ENCODE data around the gene IPMK. TPM values are rescaled to one million over a fixed set of nuclear protein-coding genes. Genes with fewer than 3 reads are reported as not detected.

The IPMK gene
- total RNA-seq, 2 experiments from 2014 or later = 10.1 to 10.3 TPM

- H3K4me1 Mint-ChIP-seq = peaks cover 11% of the 10 kb centered on the region
- H3K36me3 Mint-ChIP-seq = peaks cover 30% of the 10 kb centered on the region
- no peak overlapping the region for H3K4me3 Mint-ChIP-seq
- DNase-seq = no peak
- no peaks in the 10 kb centered on the region for H3K27me3 Mint-ChIP-seq
- H3K9me3 Mint-ChIP-seq = peaks cover 2% of the 10 kb centered on the region
- no peak overlapping the region for H3K27ac Mint-ChIP-seq
Observed at GRCh38 chr10:58217612-58218011, 50.1 kb downstream of the IPMK start.

GRCh38 chr10:58212622-58213021 lies 55.1 kb downstream of the IPMK start:
- Mint-ChIP-seq H3K9me3 (peaks cover 2% of the 10 kb centered on the region), H3K27ac (no peak overlapping the region), H3K27me3 (no peaks in the 10 kb centered on the region), H3K36me3 (peaks cover 53% of the 10 kb centered on the region), H3K4me1 (peaks cover 22% of the 10 kb centered on the region), H3K4me3 (no peak overlapping the region)
- no peak for DNase-seq

DNA sequence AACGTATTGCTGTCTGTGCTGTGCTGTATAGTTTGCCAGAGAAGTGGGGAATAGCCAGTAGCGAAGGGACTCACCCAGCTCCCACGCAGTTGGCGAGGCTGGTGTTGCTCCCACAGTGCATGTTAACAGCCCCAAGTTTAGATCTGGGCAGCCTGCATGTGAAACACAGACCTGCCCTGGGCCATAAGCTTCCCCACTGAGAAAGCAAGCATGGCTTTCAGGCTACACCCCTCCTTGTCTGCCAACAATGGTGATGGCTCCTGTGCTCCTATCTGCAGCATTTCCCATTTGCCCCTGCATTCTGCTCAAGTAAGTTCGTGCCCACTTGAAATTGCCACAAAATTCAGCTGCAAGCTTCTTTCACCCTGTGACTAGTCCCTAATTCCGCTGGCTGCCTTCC lies 57.5 kb downstream of the IPMK start:
- Mint-ChIP-seq H3K9me3 (peaks cover 2% of the 10 kb centered on the region), H3K36me3 (peaks cover 58% of the 10 kb centered on the region), H3K4me3 (no peak overlapping the region), H3K4me1 (peaks cover 22% of the 10 kb centered on the region), H3K27me3 (no peaks in the 10 kb centered on the region), H3K27ac (no peak overlapping the region)
- no peak for DNase-seq

GRCh38 chr10:58209669-58210068 lies 58.0 kb downstream of the IPMK start:
- H3K27ac Mint-ChIP-seq = no peak overlapping the region
- no peaks in the 10 kb centered on the region for H3K27me3 Mint-ChIP-seq
- no peak for DNase-seq
- peaks cover 2% of the 10 kb centered on the region for H3K9me3 Mint-ChIP-seq
- H3K36me3 Mint-ChIP-seq = peaks cover 55% of the 10 kb centered on the region
- H3K4me3 Mint-ChIP-seq = no peak overlapping the region
- peaks cover 18% of the 10 kb centered on the region for H3K4me1 Mint-ChIP-seq

DNA sequence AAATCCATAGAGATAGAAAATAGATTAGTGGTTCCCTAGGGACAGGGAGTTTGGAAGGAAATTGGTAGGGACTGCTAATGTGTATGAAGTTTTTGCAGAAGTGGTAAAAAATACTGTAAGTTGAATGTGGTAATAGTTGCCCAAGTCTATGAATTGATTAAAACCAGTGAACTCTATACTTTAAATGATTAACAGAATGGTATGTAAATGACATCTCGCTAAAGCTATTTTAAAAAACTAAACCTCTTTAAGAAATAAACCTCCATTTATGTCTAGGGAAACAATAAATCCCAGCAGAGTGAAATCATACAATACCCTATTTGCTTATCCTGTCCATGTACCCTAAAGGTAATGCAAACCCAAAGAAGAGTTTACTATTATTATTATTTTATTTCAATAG lies 61.4 kb downstream of the IPMK start:
- Mint-ChIP-seq H3K27me3 (no peaks in the 10 kb centered on the region), H3K9me3 (no peaks in the 10 kb centered on the region), H3K36me3 (peaks cover 36% of the 10 kb centered on the region), H3K4me1 (peaks cover 9% of the 10 kb centered on the region), H3K27ac (no peak overlapping the region), H3K4me3 (no peak overlapping the region)
- DNase-seq = no peak

DNA sequence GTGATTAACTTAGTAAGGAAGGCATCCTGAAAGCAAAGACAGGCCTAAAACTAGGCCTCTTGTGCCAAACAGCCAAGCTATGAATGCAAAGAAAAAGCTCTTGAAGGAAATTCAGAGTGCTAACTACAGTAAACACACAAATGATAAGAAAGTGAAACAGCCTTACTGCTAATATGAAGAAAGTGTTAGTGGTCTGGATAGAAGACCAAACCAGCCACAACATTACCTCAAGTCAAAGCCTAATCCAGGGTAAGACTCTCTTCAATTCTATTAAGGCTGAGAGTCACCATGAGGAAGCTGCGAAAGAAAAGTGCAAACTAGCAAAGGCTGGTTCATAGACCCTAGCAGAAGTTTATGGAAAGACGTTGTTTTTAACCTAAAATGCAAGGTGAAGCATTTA lies 66.0 kb downstream of the IPMK start:
- Mint-ChIP-seq H3K36me3 (peaks cover 8% of the 10 kb centered on the region), H3K27ac (no peak overlapping the region), H3K27me3 (no peaks in the 10 kb centered on the region), H3K4me3 (no peak overlapping the region), H3K9me3 (no peaks in the 10 kb centered on the region), H3K4me1 (peaks cover 6% of the 10 kb centered on the region)
- no peak for DNase-seq

DNA sequence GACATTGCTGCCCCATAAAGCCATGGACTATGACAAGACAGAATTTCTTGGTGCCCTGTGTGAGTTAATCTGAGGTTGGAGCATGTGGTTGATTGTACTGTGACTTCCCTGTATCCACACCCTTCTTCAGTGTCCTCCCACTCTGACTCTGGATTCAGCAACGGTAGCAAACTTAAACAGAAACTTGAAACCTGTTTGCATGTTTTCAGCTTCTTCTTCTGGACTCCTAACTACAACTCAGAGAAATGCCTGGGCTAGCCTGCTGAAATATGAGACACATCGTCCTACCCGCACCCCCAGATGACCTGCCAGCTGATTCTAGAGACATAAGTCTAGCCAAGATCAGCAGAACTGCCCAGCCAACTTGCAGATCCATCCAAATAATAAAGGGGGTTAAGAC lies 78.4 kb downstream of the IPMK start:
- DNase-seq = no peak
- peaks cover 9% of the 10 kb centered on the region for H3K27me3 Mint-ChIP-seq
- H3K36me3 Mint-ChIP-seq = no peaks in the 10 kb centered on the region
- H3K9me3 Mint-ChIP-seq = no peaks in the 10 kb centered on the region
- H3K4me3 Mint-ChIP-seq = no peak overlapping the region
- no peak overlapping the region for H3K27ac Mint-ChIP-seq
- H3K4me1 Mint-ChIP-seq = no peaks in the 10 kb centered on the region

- H3K36me3 Mint-ChIP-seq = no peaks in the 10 kb centered on the region
- no peak overlapping the region for H3K4me3 Mint-ChIP-seq
- H3K4me1 Mint-ChIP-seq = no peaks in the 10 kb centered on the region
- DNase-seq = no peak
- peaks cover 17% of the 10 kb centered on the region for H3K27me3 Mint-ChIP-seq
- H3K27ac Mint-ChIP-seq = no peak overlapping the region
- H3K9me3 Mint-ChIP-seq = no peaks in the 10 kb centered on the region
Observed at GRCh38 chr10:58184120-58184670, 83.5 kb downstream of the IPMK start.

DNA sequence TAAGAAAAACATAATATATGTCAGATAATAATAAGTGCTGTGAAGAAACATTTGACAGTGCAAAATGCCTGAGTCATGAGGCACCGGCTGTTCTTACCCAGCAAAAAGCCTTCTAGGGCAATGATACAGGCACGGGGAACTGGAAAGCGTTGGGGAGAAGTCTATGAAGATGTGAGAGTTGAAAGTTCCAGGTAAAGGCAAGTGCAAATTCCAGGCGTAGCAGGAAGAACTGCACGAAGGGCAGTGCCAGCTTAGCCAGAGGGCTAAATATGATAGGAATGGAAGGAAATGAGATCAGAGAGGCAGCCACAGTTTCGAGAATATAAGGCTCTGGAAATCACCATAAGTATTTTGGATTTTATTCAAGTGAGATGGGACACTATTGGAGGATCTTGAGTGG lies 87.0 kb downstream of the IPMK start:
- H3K27ac Mint-ChIP-seq = no peak overlapping the region
- no peak overlapping the region for H3K4me3 Mint-ChIP-seq
- no peak for DNase-seq
- no peaks in the 10 kb centered on the region for H3K4me1 Mint-ChIP-seq
- no peaks in the 10 kb centered on the region for H3K9me3 Mint-ChIP-seq
- no peaks in the 10 kb centered on the region for H3K36me3 Mint-ChIP-seq
- peaks cover 14% of the 10 kb centered on the region for H3K27me3 Mint-ChIP-seq

GRCh38 chr10:58179238-58179637 lies 88.5 kb downstream of the IPMK start:
- Mint-ChIP-seq H3K4me1 (no peaks in the 10 kb centered on the region), H3K36me3 (no peaks in the 10 kb centered on the region), H3K4me3 (no peak overlapping the region), H3K27ac (no peak overlapping the region), H3K27me3 (peaks cover 11% of the 10 kb centered on the region), H3K9me3 (no peaks in the 10 kb centered on the region)
- no peak for DNase-seq

GRCh38 chr10:58178811-58179210 lies 88.9 kb downstream of the IPMK start:
- no peaks in the 10 kb centered on the region for H3K36me3 Mint-ChIP-seq
- H3K27me3 Mint-ChIP-seq = peaks cover 7% of the 10 kb centered on the region
- no peak for DNase-seq
- no peaks in the 10 kb centered on the region for H3K4me1 Mint-ChIP-seq
- H3K4me3 Mint-ChIP-seq = no peak overlapping the region
- no peaks in the 10 kb centered on the region for H3K9me3 Mint-ChIP-seq
- H3K27ac Mint-ChIP-seq = no peak overlapping the region

GRCh38 chr10:58177362-58177947 lies 90.2 kb downstream of the IPMK start:
- Mint-ChIP-seq H3K27me3 (peaks cover 7% of the 10 kb centered on the region), H3K4me3 (no peak overlapping the region), H3K9me3 (peaks cover 2% of the 10 kb centered on the region), H3K36me3 (no peaks in the 10 kb centered on the region), H3K4me1 (no peaks in the 10 kb centered on the region), H3K27ac (no peak overlapping the region)
- DNase-seq = no peak

GRCh38 chr10:58175990-58176900 lies 91.4 kb downstream of the IPMK start:
- Mint-ChIP-seq H3K27ac (no peak overlapping the region), H3K9me3 (peaks cover 2% of the 10 kb centered on the region), H3K27me3 (peaks cover 7% of the 10 kb centered on the region), H3K4me3 (no peak overlapping the region), H3K4me1 (no peaks in the 10 kb centered on the region), H3K36me3 (no peaks in the 10 kb centered on the region)
- no peak for DNase-seq

DNA sequence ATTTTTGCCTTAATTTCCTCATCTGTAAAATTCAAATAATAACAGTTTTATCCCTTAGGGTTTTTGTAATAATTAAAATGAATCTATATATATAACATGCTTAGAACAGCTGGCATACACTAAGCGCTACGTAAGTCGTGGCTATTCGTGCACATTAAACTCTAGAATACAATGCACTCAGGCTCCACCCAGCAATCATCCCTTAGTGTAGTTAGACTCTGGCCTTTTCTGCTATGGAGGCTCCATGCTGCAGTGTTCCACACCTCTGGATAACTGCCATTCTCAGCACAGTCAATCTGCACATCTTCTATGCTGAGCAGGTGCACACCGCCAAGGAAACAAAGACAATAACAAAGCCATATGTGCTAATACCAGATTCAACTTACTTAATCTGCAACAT lies 92.9 kb downstream of the IPMK start:
- no peak overlapping the region for H3K27ac Mint-ChIP-seq
- no peaks in the 10 kb centered on the region for H3K4me1 Mint-ChIP-seq
- peaks cover 6% of the 10 kb centered on the region for H3K27me3 Mint-ChIP-seq
- H3K9me3 Mint-ChIP-seq = peaks cover 2% of the 10 kb centered on the region
- no peak overlapping the region for H3K4me3 Mint-ChIP-seq
- no peaks in the 10 kb centered on the region for H3K36me3 Mint-ChIP-seq
- no peak for DNase-seq

DNA sequence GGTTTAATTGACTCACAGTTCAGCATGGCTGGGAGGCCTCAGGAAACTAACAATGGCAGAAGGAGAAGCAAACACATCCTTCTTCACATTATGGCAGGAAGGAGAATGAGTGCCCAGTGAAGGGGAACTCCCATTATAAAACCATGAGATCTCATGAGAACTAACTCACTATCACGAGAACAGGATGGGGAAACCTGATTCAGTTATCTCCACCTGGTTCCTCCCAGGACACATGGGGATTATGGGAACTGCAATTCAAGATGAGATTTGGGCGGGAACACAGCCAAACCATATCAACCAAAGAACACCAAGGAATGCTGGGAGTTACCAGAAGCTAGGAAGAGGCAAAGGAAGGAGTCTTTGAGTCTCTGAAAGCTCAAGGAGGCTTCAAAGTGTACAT lies 94.3 kb downstream of the IPMK start:
- Mint-ChIP-seq H3K27me3 (peaks cover 13% of the 10 kb centered on the region), H3K36me3 (no peaks in the 10 kb centered on the region), H3K4me1 (no peaks in the 10 kb centered on the region), H3K4me3 (no peak overlapping the region), H3K9me3 (peaks cover 2% of the 10 kb centered on the region), H3K27ac (no peak overlapping the region)
- DNase-seq = no peak

DNA sequence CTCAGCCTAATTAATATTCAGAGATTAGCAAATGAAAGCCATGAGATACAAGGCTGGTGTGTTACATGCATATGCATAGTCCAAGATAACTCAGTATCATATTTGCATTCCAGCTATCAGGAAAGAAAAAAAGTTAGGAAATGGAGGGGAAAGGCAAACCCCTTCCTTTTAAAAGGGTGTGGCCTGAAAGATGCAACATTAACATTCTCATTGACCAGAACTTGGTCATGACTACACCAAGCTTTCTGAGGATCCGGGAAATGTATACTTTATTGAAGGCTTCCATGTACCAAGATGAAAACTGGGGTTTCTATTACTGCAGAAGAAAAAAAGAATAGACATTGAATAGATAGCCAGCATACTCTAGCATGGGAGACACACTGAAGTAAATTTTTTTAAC lies 96.5 kb downstream of the IPMK start:
- DNase-seq = no peak
- Mint-ChIP-seq H3K27ac (no peak overlapping the region), H3K9me3 (peaks cover 2% of the 10 kb centered on the region), H3K27me3 (peaks cover 18% of the 10 kb centered on the region), H3K36me3 (no peaks in the 10 kb centered on the region), H3K4me1 (no peaks in the 10 kb centered on the region), H3K4me3 (no peak overlapping the region)
